ENCODE measurements around the gene MTARC2. TPM values are rescaled to one million over a fixed set of nuclear protein-coding genes. Genes with fewer than 3 reads are reported as not detected.
A peak's percentile ranks its signal among the peaks of the same experiment; 100 is the strongest.

The MTARC2 gene
- total RNA-seq, 3 donors from 2014 or later = 26.7 to 41.8 (median 35.6) TPM

GRCh38 chr1:220772846-220773245, 24.7 kb downstream of the MTARC2 start:
- no peak for ATAC-seq
- intact Hi-C loops (cut with DNase I, micrococcal nuclease) = no loop called here
- Histone ChIP-seq H3K9me3 (no peaks in the 10 kb centered on the region), H3K36me3 (ENCODE audit: low read depth) (no peaks in the 10 kb centered on the region), H3K4me3 (no peak overlapping the region), H3K4me1 (ENCODE audit: low read depth) (no peaks in the 10 kb centered on the region)
- no peak for DNase-seq
- no peak for TF ChIP-seq CTCF (IDR thresholded peaks at IDR 0.05)

- H3K4me1 ChIP-seq (ENCODE audit: low read depth) = no peaks in the 10 kb centered on the region
- TF ChIP-seq CTCF (IDR thresholded peaks at IDR 0.05) = peak; percentile 50
- intact Hi-C loops (cut with DNase I, micrococcal nuclease) = loop anchor here (5.0 kb wide), 1 partner anchor 83 kb away; the partner anchor contains the start of gene C1orf115 (in 2 of the 2)
- no peaks in the 10 kb centered on the region for H3K36me3 ChIP-seq (ENCODE audit: low read depth)
- peak in 2 of 3 donors; percentile 63 to 73 for DNase-seq
- H3K4me3 ChIP-seq = no peak overlapping the region
- H3K9me3 ChIP-seq = no peaks in the 10 kb centered on the region
- no peak for ATAC-seq
These were observed 27.2 kb downstream of the MTARC2 start for GRCh38 chr1:220775240-220775853.

- DNase-seq (no peak), ATAC-seq (no peak)
- H3K36me3 ChIP-seq (ENCODE audit: low read depth) = no peaks in the 10 kb centered on the region
- no peak for TF ChIP-seq CTCF (IDR thresholded peaks at IDR 0.05)
- H3K9me3 ChIP-seq = no peaks in the 10 kb centered on the region
- no peak overlapping the region for H3K4me3 ChIP-seq
- no peaks in the 10 kb centered on the region for H3K4me1 ChIP-seq (ENCODE audit: low read depth)
- intact Hi-C loops (cut with DNase I, micrococcal nuclease) = loop anchor here (5.0 kb wide), 1 partner anchor 84 kb away; the partner anchor contains the start of gene C1orf115 (in 2 of the 2)
These were observed 28.1 kb downstream of the MTARC2 start for GRCh38 chr1:220776254-220776653.

- peak; percentile 82 to 93 (median 91) for DNase-seq
- peak; percentile 100 for ATAC-seq
- intact Hi-C loops (cut with DNase I, micrococcal nuclease) = loop anchor here (5.0 kb wide), 1 partner anchor 85 kb away; the partner anchor contains the start of gene C1orf115 (in 2 of the 2)
- Histone ChIP-seq H3K9me3 (no peaks in the 10 kb centered on the region), H3K36me3 (ENCODE audit: low read depth) (no peaks in the 10 kb centered on the region), H3K4me1 (ENCODE audit: low read depth) (no peaks in the 10 kb centered on the region), H3K4me3 (no peak overlapping the region)
- peak; percentile 83 for TF ChIP-seq CTCF (IDR thresholded peaks at IDR 0.05)
These were observed 28.7 kb downstream of the MTARC2 start for GRCh38 chr1:220776720-220777326.

- Histone ChIP-seq H3K9me3 (no peaks in the 10 kb centered on the region), H3K4me3 (no peak overlapping the region), H3K36me3 (ENCODE audit: low read depth) (no peaks in the 10 kb centered on the region), H3K4me1 (ENCODE audit: low read depth) (peaks cover 6% of the 10 kb centered on the region)
- ATAC-seq (no peak), DNase-seq (no peak)
- intact Hi-C loops (cut with DNase I, micrococcal nuclease) = no loop called here
- no peak for TF ChIP-seq CTCF (IDR thresholded peaks at IDR 0.05)
These were observed 35.3 kb downstream of the MTARC2 start for GRCh38 chr1:220783453-220783852.
